B cell (primary cell): ENCODE measurements around the gene RMND1. TPM values are rescaled to one million over a fixed set of nuclear protein-coding genes. Genes with fewer than 3 reads are reported as not detected.

ENCODE experiments used
- ATAC-seq: fragments of 200-7000 bp; cut with Tn5 transposase; one replicate; pipeline ENCODE4 v1.10.0; 2021; ENCODE audit warnings: low read depth, mild to moderate bottlenecking, moderate number of reproducible peaks, moderate library complexity
- CTCF ChIA-PET: fragments of 350-600 bp; sonication (Branson Sonifier 250); formaldehyde crosslinking; loops from one replicate; lab custom pipeline; 2021; ENCODE audit warnings: antibody characterized with exemption, inconsistent platforms; lab: Charles Lee
- POLR2A ChIA-PET: fragments of 350-600 bp; sonication (Branson Sonifier 250); formaldehyde crosslinking; loops from one replicate; lab custom pipeline; 2021; ENCODE audit warnings: antibody characterized with exemption; lab: Charles Lee
- DNase-seq: peaks from one replicate; pipeline ENCODE4 v3.0.0; 2013
- H2AFZ ChIP-seq: 2 replicates; pipeline ENCODE4 v1.6.1; 2012; ENCODE audit warnings: mild to moderate bottlenecking, low read depth, low read length; ENCODE audit not compliant: insufficient read depth, poor library complexity, severe bottlenecking
- H3K27ac ChIP-seq, 2 donors: 1 replicate in 1 of 2; 2 replicates in 1 of 2; pipeline ENCODE4 v1.5.1; 2012 to 2013; ENCODE audit warnings: low read length in 2 of 2, mild to moderate bottlenecking in 2 of 2, moderate library complexity in 1 of 2
- H3K27me3 ChIP-seq, 4 experiments: fragments of 200-600 bp in 1 of 4; sonication (generic) in 1 of 4; replicated peaks in 1 of 4; 1 replicate in 2 of 4; 2 replicates in 2 of 4; pipeline versions ENCODE4 v1.6.1 to v1.7.0; 2013 to 2016; ENCODE audit warnings: low read length in 3 of 4, mild to moderate bottlenecking in 2 of 4, mixed read lengths in 1 of 4, moderate library complexity in 1 of 4; ENCODE audit not compliant: insufficient read depth in 4 of 4, control insufficient read depth in 3 of 4; ENCODE audit errors: control extremely low read depth in 1 of 4
- H3K36me3 ChIP-seq, 2 experiments: replicated peaks in 1 of 2; 1 replicate in 1 of 2; 2 replicates in 1 of 2; pipeline versions ENCODE4 v1.6.1 to v1.7.1; 2013; ENCODE audit warnings: low read length in 1 of 2; ENCODE audit not compliant: insufficient read depth in 2 of 2, control insufficient read depth in 1 of 2; ENCODE audit errors: control extremely low read depth in 1 of 2, extremely low read depth in 1 of 2
- H3K4me1 ChIP-seq, 2 donors: fragments of 200-600 bp in 1 of 2; sonication (generic) in 1 of 2; 1 replicate in 1 of 2; 2 replicates in 1 of 2; pipeline versions ENCODE4 v1.5.1 to v1.6.1; 2013 to 2017; ENCODE audit warnings: low read length in 2 of 2; ENCODE audit not compliant: control insufficient read depth in 2 of 2, insufficient read depth in 2 of 2
- H3K4me2 ChIP-seq: replicated peaks from 2 replicates; pipeline ENCODE3; 2012; ENCODE audit warnings: mild to moderate bottlenecking, low read depth, low read length; ENCODE audit not compliant: poor library complexity, severe bottlenecking
- H3K4me3 ChIP-seq, 5 experiments: fragments of 200-600 bp in 1 of 5; sonication (generic) in 1 of 5; 1 replicate in 3 of 5; 2 replicates in 2 of 5; pipeline versions ENCODE4 v1.5.1 to v1.7.0; 2011 to 2016; ENCODE audit warnings: low read length in 4 of 5, mild to moderate bottlenecking in 4 of 5, low read depth in 2 of 5, control low read depth in 1 of 5, moderate library complexity in 1 of 5; ENCODE audit not compliant: insufficient read depth in 1 of 5; ENCODE audit errors: control extremely low read depth in 1 of 5, extremely low read depth in 1 of 5
- H3K79me2 ChIP-seq: fragments of 200-600 bp; sonication (generic); one replicate; pipeline ENCODE4 v1.6.0; 2016; ENCODE audit warnings: low read length; ENCODE audit not compliant: control insufficient read depth, insufficient read depth
- H3K9ac ChIP-seq: fragments of 200-600 bp; sonication (generic); 2 replicates; pipeline ENCODE4 v1.6.1; 2017; ENCODE audit warnings: mild to moderate bottlenecking, low read length, moderate library complexity
- H3K9me3 ChIP-seq, 3 donors: one replicate each; pipeline versions ENCODE4 v1.6.1 to v1.7.1; 2013; ENCODE audit warnings: low read length in 2 of 3; ENCODE audit not compliant: control insufficient read depth in 2 of 3, insufficient read depth in 1 of 3; ENCODE audit errors: control extremely low read depth in 1 of 3
- H4K20me1 ChIP-seq: 2 replicates; pipeline ENCODE4 v1.6.0; 2012; ENCODE audit warnings: mild to moderate bottlenecking, low read length; ENCODE audit not compliant: insufficient read depth, control insufficient read depth, poor library complexity, severe bottlenecking
- H3K27ac Mint-ChIP-seq: one replicate; pipeline ENCODE4 v1.8.0; 2021; ENCODE audit warnings: mixed read lengths
- H3K27me3 Mint-ChIP-seq: one replicate; pipeline ENCODE4 v1.8.0; 2021; ENCODE audit warnings: mixed read lengths
- H3K4me1 Mint-ChIP-seq: one replicate; pipeline ENCODE4 v1.8.0; 2021; ENCODE audit warnings: mixed read lengths
- H3K4me3 Mint-ChIP-seq: one replicate; pipeline ENCODE4 v1.8.0; 2021; ENCODE audit warnings: mixed read lengths
- H3K9me3 Mint-ChIP-seq: one replicate; pipeline ENCODE4 v1.8.0; 2022; ENCODE audit warnings: mixed read lengths; ENCODE audit not compliant: insufficient read depth
- EZH2 ChIP-seq: IDR thresholded peaks from 2 replicates; pipeline ENCODE4 v1.6.1; 2012; ENCODE audit warnings: borderline replicate concordance, low read depth, mild to moderate bottlenecking, moderate library complexity, low read length; ENCODE audit not compliant: insufficient read depth, poor library complexity, severe bottlenecking
- WGBS: methylation state at CpG from one replicate; pipeline ENCODE4 v1.1.5; 2013; ENCODE audit warnings: missing lambda C conversion rate; ENCODE audit not compliant: insufficient coverage; 5-methylcytosine and 5-hydroxymethylcytosine counted together
- intact Hi-C: fragments of 100-400 bp; cut with micrococcal nuclease; formaldehyde crosslinking; loops from one replicate; pipeline ENCODE4 v1.10.0; 2022
- polyA plus RNA-seq: library from polyadenylated mRNA; depleted of rRNA; stranded (reverse); fragments of >200 nt; gene quantifications from 2 replicates; pipeline ENCODE4 v1.2.3, GENCODE V29; 2012
- total RNA-seq, 2 donors: library from RNA; stranded (reverse); fragments of 120-200 nt in 1 of 2; gene quantifications; 1 replicate in 1 of 2; 2 replicates in 1 of 2; pipeline versions ENCODE4 v1.2.3 to v1.2.4, GENCODE V29; 2013 to 2022
- TF ChIP-seq, protein P1 (sequence below): fragments of 200-600 bp; IDR thresholded peaks from one replicate; pipeline ENCODE4 v1.8.0; 2022; ENCODE audit warnings: antibody characterized with exemption, mild to moderate bottlenecking

Gene RMND1
- total and polyA plus RNA-seq, 2 donors (not counting 1 experiment from before 2014, with no cell fraction given): 4.3 to 15.7 TPM

DNA sequence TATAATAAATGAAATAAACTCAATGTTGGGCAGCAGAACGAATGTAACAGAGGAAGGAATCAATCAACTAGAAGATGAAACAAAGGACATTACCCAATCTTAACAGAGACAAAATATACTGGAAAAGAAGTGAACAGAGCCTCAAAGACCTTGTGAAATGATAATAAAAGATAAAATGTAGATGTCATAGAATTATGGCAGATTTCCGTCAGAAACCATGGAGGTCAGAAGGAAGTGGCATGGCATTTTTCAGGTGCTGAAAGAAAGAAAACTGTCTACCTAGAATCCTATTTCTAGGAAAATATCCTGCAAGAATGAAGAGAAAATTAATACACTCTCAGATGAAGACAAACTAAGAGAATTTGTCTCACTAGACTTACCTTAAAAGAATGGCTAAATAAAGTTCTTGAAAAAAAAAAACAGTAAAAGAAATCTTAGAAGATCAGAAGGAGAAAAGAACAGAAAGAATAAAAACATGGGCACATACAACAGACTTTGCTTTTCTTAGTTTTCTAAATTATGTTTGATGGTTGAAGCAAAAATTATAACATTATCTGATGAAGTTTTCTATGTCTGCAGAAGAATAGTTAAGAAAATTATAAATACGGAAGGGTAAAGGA, 37.2 kb downstream of the RMND1 start:
- Histone ChIP-seq H3K36me3 (peaks cover 1 to 37% of the 10 kb centered on the region in 2 experiments), H4K20me1 (no peaks in the 10 kb centered on the region), H3K4me1 (peaks cover 0 to 7% of the 10 kb centered on the region in 2 donors), H3K27ac (no peak overlapping the region), H2AFZ (no peak overlapping the region), H3K4me2 (no peak overlapping the region), H3K9ac (no peak overlapping the region), H3K4me3 (no peak overlapping the region), H3K9me3 (no peaks in the 10 kb centered on the region), H3K27me3 (no peaks in the 10 kb centered on the region), H3K79me2 (peaks cover 4% of the 10 kb centered on the region)
- intact Hi-C loops: no loop called here
- peaks cover 4% of the 10 kb centered on the region for H3K4me1 Mint-ChIP-seq
- ATAC-seq (no peak), DNase-seq (no peak)
- ChIA-PET POLR2A (interaction anchor here (0.6 kb wide), 1 partner anchor 19 kb away, joined by 4 read pairs; no protein-coding TSS in a partner anchor), CTCF (no interaction called here)
- no peak overlapping the region for H3K4me3 Mint-ChIP-seq
- peak overlapping the region; percentile 2 for H3K27ac Mint-ChIP-seq
- no peaks in the 10 kb centered on the region for H3K27me3 Mint-ChIP-seq
- H3K9me3 Mint-ChIP-seq: peaks cover 6% of the 10 kb centered on the region
- no CpG with 5 or more reads among the region's 3 CpGs for WGBS
- TF ChIP-seq, protein P1, sequence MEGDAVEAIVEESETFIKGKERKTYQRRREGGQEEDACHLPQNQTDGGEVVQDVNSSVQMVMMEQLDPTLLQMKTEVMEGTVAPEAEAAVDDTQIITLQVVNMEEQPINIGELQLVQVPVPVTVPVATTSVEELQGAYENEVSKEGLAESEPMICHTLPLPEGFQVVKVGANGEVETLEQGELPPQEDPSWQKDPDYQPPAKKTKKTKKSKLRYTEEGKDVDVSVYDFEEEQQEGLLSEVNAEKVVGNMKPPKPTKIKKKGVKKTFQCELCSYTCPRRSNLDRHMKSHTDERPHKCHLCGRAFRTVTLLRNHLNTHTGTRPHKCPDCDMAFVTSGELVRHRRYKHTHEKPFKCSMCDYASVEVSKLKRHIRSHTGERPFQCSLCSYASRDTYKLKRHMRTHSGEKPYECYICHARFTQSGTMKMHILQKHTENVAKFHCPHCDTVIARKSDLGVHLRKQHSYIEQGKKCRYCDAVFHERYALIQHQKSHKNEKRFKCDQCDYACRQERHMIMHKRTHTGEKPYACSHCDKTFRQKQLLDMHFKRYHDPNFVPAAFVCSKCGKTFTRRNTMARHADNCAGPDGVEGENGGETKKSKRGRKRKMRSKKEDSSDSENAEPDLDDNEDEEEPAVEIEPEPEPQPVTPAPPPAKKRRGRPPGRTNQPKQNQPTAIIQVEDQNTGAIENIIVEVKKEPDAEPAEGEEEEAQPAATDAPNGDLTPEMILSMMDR: no peak
- no peak for TF ChIP-seq EZH2

DNA sequence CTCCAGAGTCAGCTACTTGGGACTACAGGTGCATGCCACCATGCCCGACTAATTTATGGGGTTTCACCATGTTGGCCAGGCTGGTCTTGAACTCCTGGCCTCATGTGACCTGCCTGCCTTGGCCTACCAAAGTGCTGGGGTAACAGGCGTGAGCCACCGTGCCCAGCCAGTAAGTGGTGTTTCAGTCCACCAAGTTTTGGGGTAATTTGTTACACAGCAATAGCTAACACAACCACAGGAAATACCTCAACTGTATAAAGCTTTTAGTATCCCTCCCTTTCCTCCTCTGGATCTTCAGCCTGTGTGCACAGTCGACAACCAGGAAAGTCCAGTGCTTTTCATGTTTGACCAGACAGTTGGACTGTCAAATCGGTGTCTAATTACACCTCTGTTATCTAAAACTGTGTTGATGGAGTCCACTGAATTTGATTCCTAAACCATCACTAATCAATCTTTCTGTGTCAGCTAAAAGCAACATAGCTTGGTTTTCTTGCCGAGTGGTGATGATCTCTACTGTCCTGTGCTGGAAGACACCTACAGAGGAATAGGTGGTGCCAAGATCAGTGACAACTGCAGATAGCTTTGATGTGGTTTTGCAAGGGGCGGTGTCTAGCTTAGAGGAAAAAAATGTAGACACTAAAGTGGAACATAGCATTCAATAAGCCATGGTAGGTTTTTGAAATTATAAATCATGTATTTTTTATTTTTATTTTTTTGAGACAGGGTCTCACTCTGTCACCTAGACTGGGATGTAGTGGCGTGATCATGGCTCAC, 38.4 kb downstream of the RMND1 start:
- WGBS: 94% methylated on average over 4 of the region's 8 CpGs
- DNase-seq: no peak
- no peak overlapping the region for H3K27ac Mint-ChIP-seq
- H3K4me3 Mint-ChIP-seq: no peak overlapping the region
- TF ChIP-seq, protein P1: no peak
- TF ChIP-seq EZH2: no peak
- H3K4me1 Mint-ChIP-seq: peaks cover 16% of the 10 kb centered on the region
- ChIA-PET CTCF (interaction anchor here (1.0 kb wide), 1 partner anchor 8 kb away, joined by 5 read pairs; no protein-coding TSS in a partner anchor), POLR2A (no interaction called here)
- H3K4me3 ChIP-seq: no peak overlapping the region
- no peak for ATAC-seq
- H4K20me1 ChIP-seq: no peaks in the 10 kb centered on the region
- H3K27me3 Mint-ChIP-seq: no peaks in the 10 kb centered on the region
- H3K9ac ChIP-seq: no peak overlapping the region
- peaks cover 6% of the 10 kb centered on the region for H3K9me3 Mint-ChIP-seq
- intact Hi-C loops: no loop called here
- no peaks in the 10 kb centered on the region for H3K27me3 ChIP-seq
- H3K4me2 ChIP-seq: no peak overlapping the region
- H3K9me3 ChIP-seq: no peaks in the 10 kb centered on the region
- H3K4me1 ChIP-seq: peaks cover 6 to 14% of the 10 kb centered on the region in 2 donors
- H3K36me3 ChIP-seq: peaks cover 0 to 36% of the 10 kb centered on the region in 2 experiments
- H3K27ac ChIP-seq: no peak overlapping the region
- H2AFZ ChIP-seq: no peak overlapping the region
- H3K79me2 ChIP-seq: peaks cover 4% of the 10 kb centered on the region
